Transverse colon (tissue), 4 donors: ENCODE results near the gene WNT7A. TPM values are rescaled to one million over a fixed set of nuclear protein-coding genes. Genes with fewer than 3 reads are reported as not detected.

Experiments
- DNase-seq: peaks from one replicate; pipeline ENCODE4 v3.0.0-alpha.2; 2019
- H3K27ac ChIP-seq, 4 donors: fragments of 200-600 bp; sonication (generic); 2 replicates each; pipeline ENCODE4 v1.5.1; 2016 to 2018; ENCODE audit warnings: inconsistent platforms in 4 of 4
- H3K27me3 ChIP-seq: fragments of 200-600 bp; sonication (generic); 2 replicates; pipeline ENCODE4 v1.5.1; 2017; ENCODE audit warnings: inconsistent platforms
- H3K36me3 ChIP-seq, 4 donors: fragments of 200-600 bp; sonication (generic); 2 replicates each; pipeline ENCODE4 v1.5.1; 2017 to 2019; ENCODE audit warnings: inconsistent platforms in 4 of 4
- H3K4me1 ChIP-seq, 4 donors: fragments of 200-600 bp; sonication (generic); 2 replicates each; pipeline ENCODE4 v1.5.1; 2017 to 2020; ENCODE audit warnings: inconsistent platforms in 4 of 4
- H3K4me3 ChIP-seq, 4 donors: fragments of 200-600 bp; sonication (generic); 1 replicate in 1 of 4; 2 replicates in 3 of 4; pipeline versions ENCODE4 v1.5.1 to v1.6.1; 2017 to 2019; ENCODE audit warnings: inconsistent platforms in 4 of 4
- H3K9me3 ChIP-seq, 2 donors: fragments of 200-600 bp; sonication (generic); 2 replicates each; pipeline ENCODE4 v1.5.1; 2017 to 2019; ENCODE audit warnings: inconsistent platforms in 2 of 2
- CTCF ChIP-seq, 5 experiments: fragments of 200-600 bp in 3 of 5; fragments of 450-650 bp in 2 of 5; sonication (generic) in 3 of 5; IDR thresholded peaks; 1 replicate in 2 of 5; 2 replicates in 3 of 5; pipeline ENCODE4 v1.5.1; 2016 to 2017; ENCODE audit warnings: antibody characterized with exemption in 5 of 5, inconsistent platforms in 3 of 5, mild to moderate bottlenecking in 2 of 5, moderate library complexity in 1 of 5
- EP300 ChIP-seq: sonication (generic); formaldehyde crosslinking; IDR thresholded peaks from one replicate; pipeline ENCODE4 v1.6.1; 2017; ENCODE audit warnings: antibody characterized with exemption, low read depth
- POLR2A ChIP-seq: fragments of 450-650 bp; IDR thresholded peaks from one replicate; pipeline ENCODE4 v1.6.1; 2016; ENCODE audit warnings: antibody characterized with exemption, mild to moderate bottlenecking, moderate library complexity
- POLR2AphosphoS5 ChIP-seq, 3 donors: sonication (generic); formaldehyde crosslinking; IDR thresholded peaks; one replicate each; pipeline ENCODE4 v1.6.1; 2016; ENCODE audit warnings: antibody characterized with exemption in 3 of 3
- WGBS, 2 donors: methylation state at CpG; one replicate each; pipeline ENCODE4 v1.1.5; 2018; ENCODE audit warnings: low coverage in 1 of 2; 5-methylcytosine and 5-hydroxymethylcytosine counted together
- in situ Hi-C, 4 donors: fragments of 200-750 bp; cut with MboI; loops; one replicate each; pipeline versions ENCODE4 v1.15.0 to v1.15.1; 2017; ENCODE audit warnings: low sequenced_read_pairs in 3 of 4, low pct_ligation_motif_present in 1 of 4, low pct_unique_long_range_greater_than_20kb in 1 of 4
- intact Hi-C: fragments of 100-400 bp; cut with DNase I; formaldehyde crosslinking; loops from one replicate; pipeline ENCODE4 v1.15.1; 2023; ENCODE audit warnings: low total_unique reads
- total RNA-seq, 4 donors: library from RNA; depleted of rRNA; stranded (reverse); fragments of >200 nt; gene quantifications; one replicate each; pipeline ENCODE4 v1.1.0, GENCODE V29; 2016

WNT7A gene
- total RNA-seq, 4 donors from 2014 or later = not detected

- Histone ChIP-seq H3K27ac (no peak overlapping the region), H3K4me1 (no peaks in the 10 kb centered on the region), H3K36me3 (no peaks in the 10 kb centered on the region), H3K9me3 (no peaks in the 10 kb centered on the region), H3K4me3 (no peak overlapping the region), H3K27me3 (no peaks in the 10 kb centered on the region)
- DNase-seq = no peak
- in situ Hi-C loops (no loop called here), intact Hi-C loops (no loop called here)
- TF ChIP-seq CTCF (IDR thresholded peaks at IDR 0.05) (no peak), EP300 (no peak), POLR2AphosphoS5 (IDR thresholded peaks at IDR 0.05) (no peak), POLR2A (no peak)
Observed at GRCh38 chr3:13826672-13827071, 53.2 kb downstream of the WNT7A start.

GRCh38 chr3:13825821-13826220, 54.0 kb downstream of the WNT7A start:
- Histone ChIP-seq H3K36me3 (no peaks in the 10 kb centered on the region), H3K4me3 (no peak overlapping the region), H3K27ac (no peak overlapping the region), H3K4me1 (no peaks in the 10 kb centered on the region), H3K27me3 (no peaks in the 10 kb centered on the region), H3K9me3 (no peaks in the 10 kb centered on the region)
- intact Hi-C loops (no loop called here), in situ Hi-C loops (no loop called here)
- TF ChIP-seq EP300 (no peak), POLR2AphosphoS5 (IDR thresholded peaks at IDR 0.05) (no peak), CTCF (IDR thresholded peaks at IDR 0.05) (no peak), POLR2A (no peak)
- WGBS, 2 donors = 20 to 82% methylated on average over 1 to 8 of the region's 10 CpGs
- no peak for DNase-seq

GRCh38 chr3:13825311-13825579, 54.6 kb downstream of the WNT7A start:
- no peaks in the 10 kb centered on the region for H3K27me3 ChIP-seq

GRCh38 chr3:13824521-13825310, 55.2 kb downstream of the WNT7A start:
- Histone ChIP-seq H3K4me1 (no peaks in the 10 kb centered on the region), H3K36me3 (no peaks in the 10 kb centered on the region), H3K9me3 (no peaks in the 10 kb centered on the region), H3K4me3 (no peak overlapping the region), H3K27ac (no peak overlapping the region), H3K27me3 (no peaks in the 10 kb centered on the region)
- TF ChIP-seq POLR2AphosphoS5 (IDR thresholded peaks at IDR 0.05) (no peak), CTCF (IDR thresholded peaks at IDR 0.05) (no peak), EP300 (no peak), POLR2A (no peak)
- intact Hi-C loops (no loop called here), in situ Hi-C loops (no loop called here)
- DNase-seq = no peak
- WGBS, 2 donors = 66 to 72% methylated on average over 6 to 8 of the region's 8 CpGs

More at GRCh38 chr3:13825311-13825579, 54.6 kb downstream of the WNT7A start:
- Histone ChIP-seq H3K36me3 (no peaks in the 10 kb centered on the region), H3K27ac (no peak overlapping the region), H3K4me3 (no peak overlapping the region), H3K4me1 (no peaks in the 10 kb centered on the region), H3K9me3 (no peaks in the 10 kb centered on the region)
- TF ChIP-seq POLR2AphosphoS5 (IDR thresholded peaks at IDR 0.05) (no peak), CTCF (IDR thresholded peaks at IDR 0.05) (no peak), POLR2A (no peak), EP300 (no peak)
- intact Hi-C loops = no loop called here
- 69% methylated on average over 3 of the region's 3 CpGs; no CpG with 5 or more reads in 1 of the 2 donors for WGBS, 2 donors
- no peak for DNase-seq
- in situ Hi-C loops = no loop called here
